IMR-90 (cell line): ENCODE results near the gene MRTFB.

Experiments used
- BHLHE40 ChIP-seq: fragments of 150-350 bp; IDR thresholded peaks from 2 replicates; pipeline ENCODE4 v1.6.1; 2016; ENCODE audit warnings: mild to moderate bottlenecking, low read depth, low read length
- CEBPB ChIP-seq: IDR thresholded peaks from 2 replicates; pipeline ENCODE4 v1.6.1; 2012; ENCODE audit warnings: low read depth, low read length, improper control_type of control experiment
- CHD1 ChIP-seq: IDR thresholded peaks from 2 replicates; pipeline ENCODE4 v1.6.1; 2012; ENCODE audit warnings: low read depth, low read length, improper control_type of control experiment
- CTCF ChIP-seq: conservative IDR thresholded peaks from 2 replicates; pipeline ENCODE4 v1.5.1; 2012; ENCODE audit warnings: mild to moderate bottlenecking, low read depth, low read length, improper control_type of control experiment
- ELK1 ChIP-seq: fragments of 150-350 bp; IDR thresholded peaks from 2 replicates; pipeline ENCODE4 v1.6.1; 2016; ENCODE audit warnings: low read depth, mild to moderate bottlenecking, low read length, moderate library complexity, borderline replicate concordance
- MXI1 ChIP-seq: IDR thresholded peaks from 2 replicates; pipeline ENCODE4 v1.6.1; 2012; ENCODE audit warnings: low read depth, mild to moderate bottlenecking, low read length, moderate library complexity, borderline replicate concordance
- NFE2L2 ChIP-seq: fragments of 150-350 bp; IDR thresholded peaks from 2 replicates; pipeline ENCODE4 v1.6.1; 2016; ENCODE audit warnings: low read depth, mild to moderate bottlenecking, low read length
- POLR2A ChIP-seq: IDR thresholded peaks from 2 replicates; pipeline ENCODE4 v1.6.1; 2012; ENCODE audit warnings: mild to moderate bottlenecking, low read depth, low read length
- RAD21 ChIP-seq: IDR thresholded peaks from 2 replicates; pipeline ENCODE4 v1.6.1; 2012; ENCODE audit warnings: low read length, improper control_type of control experiment
- RCOR1 ChIP-seq: IDR thresholded peaks from 2 replicates; pipeline ENCODE4 v1.6.1; 2012; ENCODE audit warnings: mild to moderate bottlenecking, low read length, improper control_type of control experiment; ENCODE audit not compliant: insufficient replicate concordance
- RFX5 ChIP-seq: IDR thresholded peaks from 2 replicates; pipeline ENCODE4 v1.8.0; 2012; ENCODE audit warnings: low read depth, mild to moderate bottlenecking, low read length, moderate library complexity
- SMC3 ChIP-seq: fragments of 150-350 bp; IDR thresholded peaks from 2 replicates; pipeline ENCODE4 v1.6.1; 2016; ENCODE audit warnings: low read depth, mild to moderate bottlenecking, antibody characterized with exemption, low read length, moderate library complexity
- USF2 ChIP-seq: fragments of 150-350 bp; IDR thresholded peaks from 2 replicates; pipeline ENCODE4 v1.6.1; 2017; ENCODE audit warnings: mild to moderate bottlenecking, antibody characterized with exemption, low read length, low read depth

GRCh38 chr16:14104066-14104465 lies 32.9 kb downstream of the MRTFB start:
- no peak for TF ChIP-seq CTCF
- TF ChIP-seq POLR2A: no peak
- no peak for TF ChIP-seq RCOR1
- TF ChIP-seq MXI1: no peak
- TF ChIP-seq USF2: no peak
- no peak for TF ChIP-seq RAD21
- no peak for TF ChIP-seq RFX5
- no peak for TF ChIP-seq BHLHE40
- no peak for TF ChIP-seq CHD1
- TF ChIP-seq SMC3: no peak
- no peak for TF ChIP-seq ELK1
- no peak for TF ChIP-seq NFE2L2
- TF ChIP-seq CEBPB: no peak
